Left renal pelvis (tissue), 4 donors: ENCODE measurements around the gene EPHB1. TPM values are rescaled to one million over a fixed set of nuclear protein-coding genes. Genes with fewer than 3 reads are reported as not detected.
"Not testable (repeated sequence)": the region's sequence is repeated elsewhere in the genome, so short reads cannot be mapped to it uniquely, and the experiment has no call there.

Experiments
- DNase-seq, 4 donors: peaks; one replicate each; pipeline ENCODE4 v3.0.0-alpha.2; 2013; ENCODE audit warnings: low read depth in 4 of 4, low spot score in 3 of 4
- polyA plus RNA-seq, 4 donors: library from polyadenylated mRNA; unstranded; fragments of 120-200 nt; gene quantifications; one replicate each; pipeline ENCODE4 v1.2.1, GENCODE V29; 2013; ENCODE audit not compliant: insufficient read length in 4 of 4

The EPHB1 gene
- polyA plus RNA-seq, 4 donors: 3.6 to 5.8 (median 5.4) TPM

GRCh38 chr3:134934933-134935332 lies 139.9 kb downstream of the EPHB1 start:
- no peak for DNase-seq

DNA sequence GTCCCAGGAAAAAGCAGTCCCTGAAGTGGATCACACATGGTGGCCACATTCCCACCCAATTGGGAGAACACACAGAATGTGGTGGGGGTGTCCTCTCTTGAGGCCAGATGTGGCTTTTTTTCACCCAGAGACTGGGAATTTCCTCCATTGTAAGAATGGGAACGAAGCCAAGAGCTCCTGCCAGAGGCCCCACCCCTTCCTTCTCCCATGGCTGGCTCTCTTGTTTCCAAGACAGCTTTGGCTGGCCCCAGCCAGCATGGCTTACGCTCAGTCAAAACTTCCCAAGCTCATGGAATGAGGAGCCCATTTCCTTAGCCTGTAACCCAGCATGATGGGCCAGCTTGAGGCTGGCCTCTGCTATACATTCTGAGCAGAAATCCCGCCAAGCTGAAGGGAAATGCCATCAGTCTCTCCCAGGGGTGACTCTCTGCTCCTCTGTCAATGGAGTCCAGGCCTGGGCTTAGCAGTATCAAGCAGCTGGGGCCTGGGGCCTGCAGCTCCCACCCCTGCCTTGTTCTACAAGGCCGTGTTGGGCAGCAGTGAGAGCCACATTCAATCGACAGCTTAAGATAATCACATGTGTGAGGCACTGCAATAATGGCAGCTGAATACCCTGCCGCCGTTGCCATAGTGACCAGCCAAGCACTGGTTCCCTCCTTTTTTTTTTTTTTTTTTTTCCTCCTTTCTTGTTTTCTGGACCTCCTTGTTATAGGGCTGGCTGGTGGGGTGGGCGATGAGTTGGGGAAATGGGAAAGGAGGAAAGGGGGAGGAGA lies 142.4 kb downstream of the EPHB1 start:
- no peak for DNase-seq

GRCh38 chr3:134938029-134938525 lies 143.0 kb downstream of the EPHB1 start:
- DNase-seq: no peak

GRCh38 chr3:134939978-134940377 lies 144.9 kb downstream of the EPHB1 start:
- DNase-seq: no peak

DNA sequence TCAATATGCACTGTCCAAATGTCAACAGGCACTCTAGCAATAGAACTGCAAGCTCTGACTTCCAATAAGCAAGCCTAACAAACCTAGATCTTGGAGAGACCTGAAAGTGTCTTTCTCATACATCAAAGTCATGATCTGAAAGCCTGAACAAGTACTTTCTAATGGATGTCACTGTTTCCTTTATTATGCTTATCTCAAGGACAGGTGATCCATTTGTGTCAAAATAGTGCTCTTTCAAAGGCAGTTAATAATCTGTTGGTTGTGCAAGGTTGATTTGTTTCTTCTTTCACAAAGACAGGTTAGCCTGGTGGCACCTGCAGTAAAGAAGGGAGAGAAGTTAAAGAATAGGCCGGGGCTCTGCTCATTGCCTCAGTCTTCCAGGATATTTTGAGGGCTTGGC lies 146.8 kb downstream of the EPHB1 start:
- DNase-seq: no peak

DNA sequence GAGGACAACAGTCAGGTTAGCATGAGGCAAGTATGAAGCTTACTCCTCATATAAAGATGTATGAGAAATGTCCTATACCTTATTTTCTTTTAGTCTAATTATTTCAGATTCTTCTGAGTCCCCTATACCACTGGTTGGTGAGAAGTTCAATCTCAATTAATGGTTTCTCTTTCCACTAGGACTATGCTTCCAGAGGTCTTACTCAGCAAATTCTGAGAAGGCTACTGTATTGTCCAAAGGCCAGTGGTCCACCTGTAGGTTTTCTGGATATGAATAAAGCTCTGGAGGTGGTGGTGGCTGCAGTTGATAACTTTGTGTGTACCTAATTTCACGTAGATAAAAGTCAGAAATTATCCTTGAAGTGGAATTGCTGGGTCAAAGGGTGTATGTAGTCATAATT lies 149.4 kb downstream of the EPHB1 start:
- no peak for DNase-seq

DNA sequence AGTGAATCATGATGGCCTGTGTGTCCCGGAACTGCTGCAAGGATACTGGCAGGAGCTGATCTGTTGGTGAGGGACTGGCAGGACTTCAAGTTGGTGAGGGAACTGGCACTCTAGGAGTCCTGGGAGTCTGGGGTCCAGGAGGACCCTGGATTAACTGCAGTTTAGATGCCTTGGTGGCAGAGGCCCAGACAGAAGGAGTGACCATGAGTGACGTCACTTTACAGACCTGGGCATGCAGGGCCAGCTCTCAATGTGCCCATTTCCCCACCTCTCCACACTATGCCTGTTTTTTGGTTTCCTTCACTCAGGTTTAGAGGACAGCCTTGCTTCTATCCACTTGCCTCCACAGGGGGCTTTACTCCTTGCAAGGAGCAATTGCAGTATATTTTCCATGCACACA lies 154.1 kb downstream of the EPHB1 start:
- DNase-seq: no peak

GRCh38 chr3:134952371-134952770 lies 157.3 kb downstream of the EPHB1 start:
- DNase-seq: no peak

DNA sequence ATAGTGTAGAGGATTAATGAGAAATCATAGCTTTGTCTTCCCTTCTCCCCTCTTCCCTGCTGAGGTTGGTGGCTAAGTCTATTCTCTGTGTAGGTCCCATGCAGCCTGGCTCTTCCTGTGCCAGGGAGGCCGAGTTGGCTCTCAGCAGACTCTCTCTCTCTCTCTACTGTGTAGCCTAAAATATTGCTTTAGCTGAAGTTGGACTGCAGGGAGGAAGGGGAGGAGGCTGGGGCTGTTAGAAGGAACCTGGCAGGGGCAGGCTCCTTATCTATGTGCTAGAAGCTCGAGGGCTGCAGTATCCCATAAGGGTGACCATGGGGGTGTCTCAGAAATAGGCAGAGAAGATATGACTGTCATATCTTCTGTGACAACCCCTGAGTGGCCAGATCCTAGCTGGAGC lies 160.8 kb downstream of the EPHB1 start:
- DNase-seq: no peak

DNA sequence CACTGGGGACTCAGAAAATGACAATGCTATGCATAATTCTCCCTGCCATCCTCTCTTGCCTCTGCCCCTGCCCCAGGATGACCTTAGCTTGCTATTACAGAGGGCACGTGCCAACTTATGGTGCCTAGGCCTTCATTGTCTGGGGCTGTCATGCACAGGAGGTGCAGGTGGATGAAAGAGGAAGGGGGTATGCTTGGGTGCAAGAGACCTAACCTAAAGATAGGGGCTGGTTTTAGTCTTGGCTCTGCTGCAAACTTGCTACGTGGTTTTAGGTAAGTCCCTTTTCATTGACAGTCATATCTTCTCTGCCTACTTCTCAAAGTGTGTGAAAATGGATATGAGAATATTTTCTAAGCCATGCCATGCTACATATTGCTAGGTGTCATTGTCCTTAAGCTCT lies 161.3 kb downstream of the EPHB1 start:
- no peak for DNase-seq

- DNase-seq: no peak
Measured at GRCh38 chr3:134956844-134957243, 161.8 kb downstream of the EPHB1 start.

GRCh38 chr3:134959516-134959915 lies 164.5 kb downstream of the EPHB1 start:
- DNase-seq: no peak

GRCh38 chr3:134964226-134964625 lies 169.2 kb downstream of the EPHB1 start:
- DNase-seq: no peak

DNA sequence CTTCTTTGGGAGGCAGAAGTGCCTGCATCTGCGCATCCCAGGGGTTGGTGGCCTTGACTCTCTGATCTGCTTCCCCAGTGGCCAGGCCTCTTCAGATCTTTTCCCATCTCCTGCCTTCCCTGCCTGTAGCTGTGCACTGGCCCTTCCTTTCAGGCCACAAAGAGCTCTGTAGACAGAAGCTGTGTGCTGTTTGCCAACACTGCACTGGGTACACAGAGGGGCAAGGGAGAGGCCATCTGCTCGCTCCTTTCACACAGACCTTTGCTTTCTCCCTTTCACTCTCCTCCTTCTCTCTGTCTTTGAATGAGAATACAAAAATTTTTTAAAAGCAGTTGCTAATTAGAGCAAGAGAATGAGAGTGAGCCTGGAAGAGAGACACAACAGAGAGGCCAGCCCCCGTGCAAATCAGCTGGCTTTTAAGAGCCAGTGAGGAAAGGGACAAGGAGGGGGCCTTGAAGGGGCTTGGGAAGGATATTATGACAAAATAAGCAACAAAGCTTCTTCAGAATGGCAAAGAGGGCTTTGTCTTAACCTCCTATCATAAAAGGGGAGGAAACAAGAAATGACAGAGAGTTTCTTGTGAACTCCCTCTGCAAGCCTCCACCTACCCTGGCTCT lies 170.9 kb downstream of the EPHB1 start:
- DNase-seq: no peak

DNA sequence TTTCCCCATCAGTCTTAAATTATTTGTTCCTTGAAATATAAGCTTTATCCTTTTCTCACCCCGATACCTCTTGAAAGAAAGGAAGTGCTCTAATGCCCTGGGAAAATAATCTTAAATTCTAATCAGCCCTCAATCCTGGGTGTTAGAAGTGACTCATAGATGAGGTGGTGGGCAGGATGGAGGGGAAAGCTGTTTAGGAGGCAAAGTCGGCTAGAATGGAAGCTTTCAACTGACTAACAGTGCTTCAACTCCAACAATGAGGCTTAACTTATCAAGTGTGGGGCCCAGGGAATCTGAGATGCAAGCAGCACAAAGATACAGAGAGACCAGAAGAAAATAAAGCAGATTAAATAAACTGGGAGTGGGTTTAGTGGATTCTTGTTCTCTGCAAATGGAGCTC lies 175.8 kb downstream of the EPHB1 start:
- no peak for DNase-seq

DNA sequence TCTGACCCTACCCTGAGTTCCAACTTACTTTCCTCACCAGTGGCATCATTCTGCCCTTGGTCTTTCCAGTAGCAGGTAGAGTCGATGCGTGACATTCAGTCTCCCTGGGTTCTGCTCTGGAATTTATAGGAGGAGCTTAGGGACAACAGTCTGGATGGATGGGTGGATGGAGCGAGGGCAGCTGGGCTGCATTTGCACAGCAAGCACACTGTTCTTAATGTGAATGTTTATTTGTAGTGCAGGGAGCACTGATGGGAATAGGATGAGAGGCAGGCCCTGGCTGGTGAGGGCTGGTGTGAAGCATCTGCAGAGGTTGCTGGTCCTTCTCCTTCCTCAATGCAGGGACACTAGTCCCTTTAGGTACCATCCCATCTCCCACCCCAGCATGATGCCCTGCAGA lies 176.2 kb downstream of the EPHB1 start:
- DNase-seq: no peak

DNA sequence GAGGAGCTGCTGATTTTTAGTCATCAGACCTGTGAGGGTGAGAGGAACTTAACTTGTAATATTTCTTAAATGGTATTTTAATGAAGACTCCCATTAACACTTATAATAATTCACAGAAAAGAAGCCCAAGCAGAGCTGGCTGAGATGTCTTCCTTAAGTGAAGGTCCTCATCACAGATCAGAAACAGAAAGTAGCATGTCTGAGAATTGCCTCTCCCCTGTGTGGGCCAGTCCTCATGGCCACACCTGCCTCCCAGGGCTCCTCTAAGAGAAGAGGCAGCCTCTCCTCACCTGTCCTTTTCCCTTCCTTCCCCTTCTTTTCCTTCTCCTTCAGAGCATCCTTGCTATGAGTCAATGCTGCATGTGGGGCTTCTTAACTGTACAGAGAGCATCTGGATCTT lies 176.8 kb downstream of the EPHB1 start:
- DNase-seq: not testable (repeated sequence)

DNA sequence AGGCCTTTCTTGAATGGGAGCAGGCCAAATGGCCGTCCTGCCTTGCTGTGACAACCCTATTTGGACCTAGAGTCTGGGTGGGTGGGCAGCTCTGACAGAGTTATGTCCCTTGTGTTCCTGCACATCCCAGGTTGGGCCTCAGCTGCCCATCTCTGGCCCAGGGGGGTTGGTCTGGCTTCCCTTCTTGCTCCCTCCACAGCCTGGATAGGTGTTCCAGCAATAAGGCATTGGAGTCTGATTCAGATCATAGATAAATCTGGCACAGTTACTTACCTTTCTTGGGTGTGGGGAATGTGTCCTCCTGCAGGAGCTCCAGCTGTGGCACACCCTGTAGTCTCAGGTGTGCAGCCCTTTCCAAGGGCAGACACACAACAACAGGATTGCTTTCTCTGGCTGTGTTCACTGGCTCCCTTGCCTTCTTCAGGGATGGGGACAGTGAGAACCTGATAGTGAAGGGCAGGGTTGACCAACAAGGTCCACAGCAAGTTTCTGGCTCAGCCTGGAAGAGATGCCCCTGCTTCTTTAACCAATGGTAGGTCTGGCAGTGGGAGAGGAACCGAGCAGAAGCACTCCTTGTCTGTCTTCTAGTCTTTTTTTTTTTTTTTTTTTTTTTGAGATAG lies 177.9 kb downstream of the EPHB1 start:
- no peak for DNase-seq

DNA sequence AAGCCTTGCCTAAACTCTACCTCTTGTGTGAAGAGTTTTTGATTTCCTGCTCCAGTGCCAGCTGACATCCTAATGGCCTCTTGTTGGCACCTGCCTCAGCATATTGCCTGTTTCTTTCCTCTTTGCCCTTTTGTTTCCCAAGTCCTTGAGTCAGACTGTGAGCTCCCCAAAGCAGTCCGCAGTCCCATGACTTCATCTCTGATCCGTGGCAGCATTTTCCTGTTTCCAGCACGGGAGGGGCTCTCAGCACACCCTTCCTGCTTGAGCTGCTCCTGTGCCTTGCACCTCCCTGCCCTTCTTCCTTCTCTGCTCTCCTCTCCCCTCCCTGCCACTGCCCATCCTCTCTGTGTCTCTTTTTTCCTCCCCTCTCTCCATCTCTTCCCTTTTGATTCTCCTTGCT lies 179.6 kb downstream of the EPHB1 start:
- no peak for DNase-seq

DNA sequence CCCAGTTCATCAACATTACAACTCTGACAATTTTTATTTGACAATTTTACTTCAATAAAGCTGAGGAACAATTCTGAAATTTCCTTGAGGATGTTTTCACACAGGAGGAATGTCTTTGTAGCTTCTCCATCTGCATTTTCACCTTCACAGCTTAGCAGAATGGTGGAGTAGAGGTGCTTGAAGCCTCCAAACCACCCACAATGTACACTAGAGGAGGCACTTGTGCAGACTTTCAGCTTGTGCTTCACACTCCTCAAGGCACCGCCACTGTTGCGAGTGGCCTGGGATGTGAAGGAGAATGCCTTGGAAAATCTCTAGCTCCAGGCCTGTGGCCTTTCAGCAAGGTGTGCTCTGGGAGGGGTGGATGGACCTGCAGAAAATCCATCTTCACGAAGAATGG lies 181.9 kb downstream of the EPHB1 start:
- DNase-seq: no peak

GRCh38 chr3:134978658-134979057 lies 183.6 kb downstream of the EPHB1 start:
- no peak for DNase-seq
